HCT116 (cell line): Measurements from ENCODE around the gene ARHGEF12. TPM values are rescaled to one million over a fixed set of nuclear protein-coding genes. Genes with fewer than 3 reads are reported as not detected.

Experiments used
- ATAC-seq: fragments of 200-7000 bp; cut with Tn5 transposase; 2 replicates; pipeline ENCODE4 v1.9.1; 2020; ENCODE audit warnings: mild to moderate bottlenecking, moderate library complexity
- BruUV-seq: library from RNA; stranded (reverse); fragments of 400-500 nt; replicated peaks from 2 replicates; lab custom pipeline; 2021; lab: Mats Ljungman, UMichigan
- CTCF ChIA-PET: fragments of 300-600 bp; sonication (Branson Sonifier 250); formaldehyde crosslinking; loops from one replicate; lab custom pipeline; 2021; ENCODE audit warnings: antibody characterized with exemption; lab: Charles Lee
- POLR2A ChIA-PET: fragments of 300-600, 350-600 bp; sonication (Branson Sonifier 250); formaldehyde crosslinking; loops from one replicate; lab custom pipeline; 2021; ENCODE audit warnings: antibody characterized with exemption; lab: Charles Lee
- RAD21 ChIA-PET, 2 experiments: fragments of 300-600 bp; sonication (Branson Sonifier 250); formaldehyde crosslinking; loops; one replicate each; lab custom pipeline; 2023; ENCODE audit warnings: low total read pairs in 2 of 2; ENCODE audit not compliant: uncharacterized antibody in 2 of 2, unreplicated experiment in 2 of 2, low non-redundant PET in 1 of 2; lab: Charles Lee
- DNase-seq: peaks from one replicate; pipeline ENCODE4 v3.0.0-alpha.2; 2010; ENCODE audit warnings: low read depth, low spot score
- H2AFZ ChIP-seq: fragments of 200-600 bp; shearing (Covaris generic), sonication (generic); 2 replicates; pipeline ENCODE4 v1.6.1; 2017; ENCODE audit warnings: low read depth, mixed run types, mixed read lengths, antibody characterized with exemption, low read length; ENCODE audit not compliant: poor library complexity, severe bottlenecking
- H3K27ac ChIP-seq: 2 replicates; pipeline ENCODE4 v1.5.1; 2012; ENCODE audit warnings: low read depth, low read length
- H3K27me3 ChIP-seq: fragments of 200-600 bp; sonication (generic); 2 replicates; pipeline ENCODE4 v1.6.1; 2016; ENCODE audit warnings: mixed run types, low read length, mixed read lengths; ENCODE audit not compliant: insufficient read depth
- H3K36me3 ChIP-seq, 2 experiments: fragments of 200-500 bp in 1 of 2; fragments of 200-600 bp in 1 of 2; sonication (Bioruptor generic) in 1 of 2; sonication (generic) in 1 of 2; 2 replicates each; pipeline versions ENCODE4 v1.5.1 to v1.6.1; 2014 to 2016; ENCODE audit warnings: low read length in 2 of 2, inconsistent platforms in 1 of 2, mixed read lengths in 1 of 2, mixed run types in 1 of 2; ENCODE audit not compliant: insufficient read depth in 2 of 2, control insufficient read depth in 1 of 2
- H3K4me1 ChIP-seq, 2 experiments: fragments of 200-600 bp in 1 of 2; sonication (generic) in 1 of 2; 2 replicates each; pipeline versions ENCODE4 v1.5.1 to v1.6.1; 2012 to 2017; ENCODE audit warnings: low read length in 2 of 2, inconsistent platforms in 1 of 2, mild to moderate bottlenecking in 1 of 2, mixed read lengths in 1 of 2, mixed run types in 1 of 2, moderate library complexity in 1 of 2; ENCODE audit not compliant: insufficient read depth in 2 of 2, control insufficient read depth in 1 of 2
- H3K4me2 ChIP-seq: fragments of 200-600 bp; sonication (generic); 2 replicates; pipeline ENCODE4 v1.6.1; 2017; ENCODE audit warnings: mixed run types, low read length, mixed read lengths
- H3K4me3 ChIP-seq, 2 experiments: fragments of 200-600 bp in 1 of 2; sonication (generic) in 1 of 2; replicated peaks in 1 of 2; 2 replicates each; pipeline ENCODE4 v1.5.1; 2011 to 2016; ENCODE audit warnings: low read length in 2 of 2, control low read depth in 1 of 2, low read depth in 1 of 2, mild to moderate bottlenecking in 1 of 2, mixed read lengths in 1 of 2, mixed run types in 1 of 2
- H3K79me2 ChIP-seq: fragments of 200-600 bp; sonication (generic); 2 replicates; pipeline ENCODE4 v1.6.1; 2017; ENCODE audit warnings: mild to moderate bottlenecking, mixed run types, low read length, moderate library complexity, mixed read lengths; ENCODE audit not compliant: insufficient read depth
- H3K9ac ChIP-seq: fragments of 200-600 bp; sonication (generic); 2 replicates; pipeline ENCODE4 v1.6.1; 2016; ENCODE audit warnings: low read length, mixed read lengths
- H3K9me2 ChIP-seq: fragments of 200-600 bp; sonication (generic), shearing (Covaris generic); 2 replicates; pipeline ENCODE4 v1.6.1; 2017; ENCODE audit warnings: mixed run types, mild to moderate bottlenecking, moderate library complexity; ENCODE audit not compliant: insufficient read depth
- H3K9me3 ChIP-seq, 2 experiments: fragments of 200-500 bp in 1 of 2; fragments of 200-600 bp in 1 of 2; sonication (Bioruptor generic) in 1 of 2; sonication (generic) in 1 of 2; 2 replicates each; pipeline ENCODE4 v1.6.1; 2014 to 2017; ENCODE audit warnings: low read length in 2 of 2, mixed read lengths in 2 of 2, inconsistent platforms in 1 of 2, low read depth in 1 of 2, mild to moderate bottlenecking in 1 of 2, mixed run types in 1 of 2, moderate library complexity in 1 of 2; ENCODE audit not compliant: control insufficient read depth in 1 of 2, insufficient read depth in 1 of 2
- H4K20me1 ChIP-seq: fragments of 200-600 bp; sonication (generic), shearing (Covaris generic); 2 replicates; pipeline ENCODE4 v1.6.1; 2017; ENCODE audit warnings: mixed run types, mild to moderate bottlenecking, moderate library complexity; ENCODE audit not compliant: insufficient read depth
- CEBPB ChIP-seq: IDR thresholded peaks from 2 replicates; pipeline ENCODE4 v1.6.1; 2012; ENCODE audit warnings: low read depth
- EGR1 ChIP-seq: IDR thresholded peaks from 2 replicates; pipeline ENCODE4 v1.6.1; 2012; ENCODE audit warnings: low read depth
- EZH2 ChIP-seq: fragments of 200-600 bp; sonication (generic); IDR thresholded peaks from 2 replicates; pipeline ENCODE4 v1.6.1; 2017; ENCODE audit warnings: antibody characterized with exemption, mixed run types
- EZH2phosphoT487 ChIP-seq: fragments of 200-600 bp; IDR thresholded peaks from 2 replicates; pipeline ENCODE4 v1.6.1; 2018; ENCODE audit warnings: antibody characterized with exemption, borderline replicate concordance
- JUND ChIP-seq: IDR thresholded peaks from 2 replicates; pipeline ENCODE4 v1.6.1; 2012
- POLR2A ChIP-seq: IDR thresholded peaks from 2 replicates; pipeline ENCODE4 v1.7.0; 2011; ENCODE audit warnings: borderline replicate concordance; ENCODE audit not compliant: insufficient read depth, insufficient read length; ENCODE audit errors: extremely low read depth
- SIN3A ChIP-seq: IDR thresholded peaks from 2 replicates; pipeline ENCODE4 v1.6.1; 2012; ENCODE audit warnings: low read depth
- SP1 ChIP-seq: IDR thresholded peaks from 2 replicates; pipeline ENCODE4 v1.6.1; 2012; ENCODE audit warnings: low read depth
- YY1 ChIP-seq: IDR thresholded peaks from 2 replicates; pipeline ENCODE4 v1.6.1; 2011; ENCODE audit warnings: low read length, low read depth, moderate library complexity, mild to moderate bottlenecking; ENCODE audit not compliant: insufficient replicate concordance; ENCODE audit errors: extremely low read depth
- ZNF274 ChIP-seq: fragments of 200-500 bp; sonication (Bioruptor generic); IDR thresholded peaks from 2 replicates; pipeline ENCODE4 v1.6.1; 2014; ENCODE audit warnings: mild to moderate bottlenecking, low read depth, low read length, inconsistent platforms
- intact Hi-C: fragments of 100-400 bp; cut with micrococcal nuclease; formaldehyde crosslinking; loops from 2 replicates; pipeline ENCODE4 v1.10.0; 2022
- total RNA-seq: library from RNA; stranded (reverse); gene quantifications from one replicate; pipeline ENCODE4 v1.2.1, GENCODE V29; 2021; ENCODE audit not compliant: unreplicated experiment
- TF ChIP-seq, protein P1 (sequence below): IDR thresholded peaks from 2 replicates; pipeline ENCODE4 v1.6.1; 2012
- TF ChIP-seq, protein P2 (sequence below): IDR thresholded peaks from 2 replicates; pipeline ENCODE4 v1.6.1; 2011; ENCODE audit warnings: mild to moderate bottlenecking, low read length, moderate library complexity; ENCODE audit not compliant: insufficient replicate concordance; ENCODE audit errors: extremely low read depth
- TF ChIP-seq, protein P3 (sequence below), 3 experiments: fragments of 200-600 bp in 1 of 3; sonication (generic) in 1 of 3; IDR thresholded peaks in 2 of 3; conservative IDR thresholded peaks in 1 of 3; 2 replicates each; pipeline ENCODE4 v1.5.1; 2012 to 2017; ENCODE audit warnings: low read depth in 2 of 3, low read length in 2 of 3, antibody characterized with exemption in 1 of 3, borderline replicate concordance in 1 of 3, control low read depth in 1 of 3, mild to moderate bottlenecking in 1 of 3, mixed read lengths in 1 of 3, mixed run types in 1 of 3, moderate library complexity in 1 of 3; ENCODE audit not compliant: insufficient read depth in 1 of 3

The ARHGEF12 gene
- total RNA-seq, 1 experiment from 2014 or later, result 81.4 TPM

DNA sequence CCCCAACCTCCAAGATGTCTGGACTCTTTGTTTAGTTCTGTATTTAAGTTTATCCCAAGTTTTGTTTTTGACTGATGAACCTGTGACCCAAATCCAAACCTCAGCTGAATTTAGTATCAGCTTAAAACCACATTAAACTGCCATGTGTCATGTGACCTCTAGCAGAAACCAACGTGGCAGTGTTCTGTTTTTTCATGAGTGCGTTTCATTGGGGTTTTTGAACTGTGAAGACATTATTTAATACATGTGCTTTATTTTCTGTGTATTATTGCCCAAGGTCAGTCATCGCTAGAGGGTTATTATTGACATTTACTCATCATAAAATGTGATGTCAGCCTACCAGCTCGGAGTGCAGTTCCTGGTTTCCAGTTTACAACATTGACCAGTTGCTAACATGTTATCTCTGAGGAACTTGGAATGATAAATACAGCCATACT is 9.3 kb upstream of the ARHGEF12 start:
- peaks cover 20% of the 10 kb centered on the region for H3K79me2 ChIP-seq
- ChIA-PET RAD21 (no interaction called here), CTCF (interaction anchor here (0.8 to 2.5 kb wide), 3 partner anchors 8 to 24 kb away, joined by 3 to 17 read pairs (median 5); partner anchors contain the start of gene ARHGEF12), POLR2A (no interaction called here)
- H3K9me2 ChIP-seq, result no peaks in the 10 kb centered on the region
- TF ChIP-seq, protein P1, sequence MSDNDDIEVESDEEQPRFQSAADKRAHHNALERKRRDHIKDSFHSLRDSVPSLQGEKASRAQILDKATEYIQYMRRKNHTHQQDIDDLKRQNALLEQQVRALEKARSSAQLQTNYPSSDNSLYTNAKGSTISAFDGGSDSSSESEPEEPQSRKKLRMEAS, result no peak
- TF ChIP-seq YY1 (no peak), POLR2A (no peak), EGR1 (no peak), SP1 (no peak), EZH2 (no peak), JUND (no peak), EZH2phosphoT487 (no peak), ZNF274 (no peak), SIN3A (no peak), CEBPB (no peak)
- TF ChIP-seq, protein P2, sequence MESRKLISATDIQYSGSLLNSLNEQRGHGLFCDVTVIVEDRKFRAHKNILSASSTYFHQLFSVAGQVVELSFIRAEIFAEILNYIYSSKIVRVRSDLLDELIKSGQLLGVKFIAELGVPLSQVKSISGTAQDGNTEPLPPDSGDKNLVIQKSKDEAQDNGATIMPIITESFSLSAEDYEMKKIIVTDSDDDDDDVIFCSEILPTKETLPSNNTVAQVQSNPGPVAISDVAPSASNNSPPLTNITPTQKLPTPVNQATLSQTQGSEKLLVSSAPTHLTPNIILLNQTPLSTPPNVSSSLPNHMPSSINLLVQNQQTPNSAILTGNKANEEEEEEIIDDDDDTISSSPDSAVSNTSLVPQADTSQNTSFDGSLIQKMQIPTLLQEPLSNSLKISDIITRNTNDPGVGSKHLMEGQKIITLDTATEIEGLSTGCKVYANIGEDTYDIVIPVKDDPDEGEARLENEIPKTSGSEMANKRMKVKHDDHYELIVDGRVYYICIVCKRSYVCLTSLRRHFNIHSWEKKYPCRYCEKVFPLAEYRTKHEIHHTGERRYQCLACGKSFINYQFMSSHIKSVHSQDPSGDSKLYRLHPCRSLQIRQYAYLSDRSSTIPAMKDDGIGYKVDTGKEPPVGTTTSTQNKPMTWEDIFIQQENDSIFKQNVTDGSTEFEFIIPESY, result no peak
- TF ChIP-seq, protein P3, sequence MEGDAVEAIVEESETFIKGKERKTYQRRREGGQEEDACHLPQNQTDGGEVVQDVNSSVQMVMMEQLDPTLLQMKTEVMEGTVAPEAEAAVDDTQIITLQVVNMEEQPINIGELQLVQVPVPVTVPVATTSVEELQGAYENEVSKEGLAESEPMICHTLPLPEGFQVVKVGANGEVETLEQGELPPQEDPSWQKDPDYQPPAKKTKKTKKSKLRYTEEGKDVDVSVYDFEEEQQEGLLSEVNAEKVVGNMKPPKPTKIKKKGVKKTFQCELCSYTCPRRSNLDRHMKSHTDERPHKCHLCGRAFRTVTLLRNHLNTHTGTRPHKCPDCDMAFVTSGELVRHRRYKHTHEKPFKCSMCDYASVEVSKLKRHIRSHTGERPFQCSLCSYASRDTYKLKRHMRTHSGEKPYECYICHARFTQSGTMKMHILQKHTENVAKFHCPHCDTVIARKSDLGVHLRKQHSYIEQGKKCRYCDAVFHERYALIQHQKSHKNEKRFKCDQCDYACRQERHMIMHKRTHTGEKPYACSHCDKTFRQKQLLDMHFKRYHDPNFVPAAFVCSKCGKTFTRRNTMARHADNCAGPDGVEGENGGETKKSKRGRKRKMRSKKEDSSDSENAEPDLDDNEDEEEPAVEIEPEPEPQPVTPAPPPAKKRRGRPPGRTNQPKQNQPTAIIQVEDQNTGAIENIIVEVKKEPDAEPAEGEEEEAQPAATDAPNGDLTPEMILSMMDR (IDR thresholded peaks at IDR 0.05 in 2 of 3, conservative IDR thresholded peaks at IDR 0.05 in 1 of 3; ENCODE audit: borderline replicate concordance in 1 of 3, insufficient read depth in 1 of 3, low read depth in 2 of 3, low read length in 2 of 3), result no peak
- 0 out of 2 replicates have a peak overlapping the region, but pooled peaks have one; percentile 64 for H3K9ac ChIP-seq
- peaks cover 24 to 35% of the 10 kb centered on the region in 2 experiments for H3K4me1 ChIP-seq
- no peaks in the 10 kb centered on the region for H3K36me3 ChIP-seq
- no peaks in the 10 kb centered on the region for H3K9me3 ChIP-seq
- H3K27me3 ChIP-seq, result no peaks in the 10 kb centered on the region
- intact Hi-C loops, result no loop called here
- BruUV-seq, result no TSS peak
- H3K27ac ChIP-seq, result no peak overlapping the region
- peak overlapping the region in 1 of 2 experiments; percentile 67; a peak in 1 of 4 replicates for H3K4me3 ChIP-seq
- no peak overlapping the region for H2AFZ ChIP-seq
- DNase-seq (no peak), ATAC-seq (no peak)
- H4K20me1 ChIP-seq, result no peaks in the 10 kb centered on the region
- H3K4me2 ChIP-seq, result peak overlapping the region; percentile 71
